ENCODE data around the gene AGXT. TPM values are rescaled to one million over a fixed set of nuclear protein-coding genes. Genes with fewer than 3 reads are reported as not detected.
A peak's percentile ranks its signal among the peaks of the same experiment; 100 is the strongest.

Gene AGXT
- total RNA-seq, 2 donors from 2014 or later, result not detected

- H3K9me3 Mint-ChIP-seq, result no peaks in the 10 kb centered on the region
- H3K27ac Mint-ChIP-seq, result no peak overlapping the region
- ATAC-seq (replicated peaks), result no peak
- no peaks in the 10 kb centered on the region for H3K4me1 Mint-ChIP-seq
- H3K36me3 Mint-ChIP-seq (ENCODE audit: low read depth), result no peaks in the 10 kb centered on the region
- H3K4me3 Mint-ChIP-seq, result no peak overlapping the region
- H3K27me3 Mint-ChIP-seq, result peaks cover 15% of the 10 kb centered on the region
Observed at GRCh38 chr2:240916571-240917008, 48.0 kb downstream of the AGXT start.

GRCh38 chr2:240917009-240917683, 48.5 kb downstream of the AGXT start:
- Mint-ChIP-seq H3K9me3 (no peaks in the 10 kb centered on the region), H3K36me3 (ENCODE audit: low read depth) (no peaks in the 10 kb centered on the region), H3K4me1 (no peaks in the 10 kb centered on the region), H3K27me3 (peaks cover 9% of the 10 kb centered on the region), H3K27ac (no peak overlapping the region), H3K4me3 (no peak overlapping the region)
- ATAC-seq (replicated peaks), result no peak

- H3K36me3 Mint-ChIP-seq (ENCODE audit: low read depth), result no peaks in the 10 kb centered on the region
- no peaks in the 10 kb centered on the region for H3K4me1 Mint-ChIP-seq
- ATAC-seq (replicated peaks), result no peak
- H3K9me3 Mint-ChIP-seq, result no peaks in the 10 kb centered on the region
- no peak overlapping the region for H3K4me3 Mint-ChIP-seq
- H3K27me3 Mint-ChIP-seq, result peaks cover 6% of the 10 kb centered on the region
- H3K27ac Mint-ChIP-seq, result no peak overlapping the region
Observed at GRCh38 chr2:240917684-240918257, 49.1 kb downstream of the AGXT start.

- H3K27ac Mint-ChIP-seq, result no peak overlapping the region
- peaks cover 6% of the 10 kb centered on the region for H3K27me3 Mint-ChIP-seq
- H3K36me3 Mint-ChIP-seq (ENCODE audit: low read depth), result no peaks in the 10 kb centered on the region
- no peaks in the 10 kb centered on the region for H3K9me3 Mint-ChIP-seq
- ATAC-seq (replicated peaks), result no peak
- no peak overlapping the region for H3K4me3 Mint-ChIP-seq
- no peaks in the 10 kb centered on the region for H3K4me1 Mint-ChIP-seq
Observed at GRCh38 chr2:240918258-240919091, 49.9 kb downstream of the AGXT start.

- no peaks in the 10 kb centered on the region for H3K36me3 Mint-ChIP-seq (ENCODE audit: low read depth)
- no peaks in the 10 kb centered on the region for H3K4me1 Mint-ChIP-seq
- H3K27me3 Mint-ChIP-seq, result peaks cover 6% of the 10 kb centered on the region
- H3K4me3 Mint-ChIP-seq, result no peak overlapping the region
- H3K9me3 Mint-ChIP-seq, result no peaks in the 10 kb centered on the region
- ATAC-seq (replicated peaks), result no peak
- H3K27ac Mint-ChIP-seq, result no peak overlapping the region
Observed at GRCh38 chr2:240919161-240919781, 50.6 kb downstream of the AGXT start.

- ATAC-seq (replicated peaks), result peak; percentile 25
- H3K27me3 Mint-ChIP-seq, result peaks cover 6% of the 10 kb centered on the region
- H3K27ac Mint-ChIP-seq, result no peak overlapping the region
Observed at GRCh38 chr2:240919786-240920782, 51.5 kb downstream of the AGXT start.

GRCh38 chr2:240920783-240921231, 52.2 kb downstream of the AGXT start:
- H3K27ac Mint-ChIP-seq, result no peak overlapping the region

More at GRCh38 chr2:240919786-240920782, 51.5 kb downstream of the AGXT start:
- Mint-ChIP-seq H3K9me3 (no peaks in the 10 kb centered on the region), H3K4me1 (no peaks in the 10 kb centered on the region), H3K36me3 (ENCODE audit: low read depth) (no peaks in the 10 kb centered on the region), H3K4me3 (no peak overlapping the region)

GRCh38 chr2:240921311-240921994, 52.8 kb downstream of the AGXT start:
- Mint-ChIP-seq H3K4me1 (no peaks in the 10 kb centered on the region), H3K27me3 (peaks cover 4% of the 10 kb centered on the region), H3K4me3 (no peak overlapping the region), H3K36me3 (ENCODE audit: low read depth) (no peaks in the 10 kb centered on the region), H3K27ac (no peak overlapping the region), H3K9me3 (no peaks in the 10 kb centered on the region)
- ATAC-seq (replicated peaks), result peak; percentile 27

More at GRCh38 chr2:240920783-240921231, 52.2 kb downstream of the AGXT start:
- Mint-ChIP-seq H3K27me3 (peaks cover 4% of the 10 kb centered on the region), H3K4me1 (no peaks in the 10 kb centered on the region), H3K36me3 (ENCODE audit: low read depth) (no peaks in the 10 kb centered on the region), H3K9me3 (no peaks in the 10 kb centered on the region), H3K4me3 (no peak overlapping the region)
- no peak for ATAC-seq (replicated peaks)

- Mint-ChIP-seq H3K9me3 (no peaks in the 10 kb centered on the region), H3K36me3 (ENCODE audit: low read depth) (no peaks in the 10 kb centered on the region), H3K27ac (no peak overlapping the region), H3K27me3 (peaks cover 2% of the 10 kb centered on the region), H3K4me1 (no peaks in the 10 kb centered on the region), H3K4me3 (no peak overlapping the region)
- ATAC-seq (replicated peaks), result no peak
Observed at GRCh38 chr2:240921995-240922244, 53.3 kb downstream of the AGXT start.

- H3K4me3 Mint-ChIP-seq, result no peak overlapping the region
- no peak overlapping the region for H3K27ac Mint-ChIP-seq
- H3K9me3 Mint-ChIP-seq, result no peaks in the 10 kb centered on the region
- H3K27me3 Mint-ChIP-seq, result no peaks in the 10 kb centered on the region
- H3K4me1 Mint-ChIP-seq, result no peaks in the 10 kb centered on the region
- no peaks in the 10 kb centered on the region for H3K36me3 Mint-ChIP-seq (ENCODE audit: low read depth)
- ATAC-seq (replicated peaks), result no peak
Observed at GRCh38 chr2:240922245-240922981, 53.8 kb downstream of the AGXT start.

- Mint-ChIP-seq H3K27me3 (no peaks in the 10 kb centered on the region), H3K36me3 (ENCODE audit: low read depth) (no peaks in the 10 kb centered on the region), H3K9me3 (no peaks in the 10 kb centered on the region), H3K4me1 (no peaks in the 10 kb centered on the region), H3K4me3 (no peak overlapping the region), H3K27ac (no peak overlapping the region)
- no peak for ATAC-seq (replicated peaks)
Observed at GRCh38 chr2:240922982-240923537, 54.4 kb downstream of the AGXT start.

GRCh38 chr2:240925191-240925567, 56.6 kb downstream of the AGXT start:
- Mint-ChIP-seq H3K4me3 (no peak overlapping the region), H3K4me1 (no peaks in the 10 kb centered on the region), H3K27ac (no peak overlapping the region), H3K36me3 (ENCODE audit: low read depth) (no peaks in the 10 kb centered on the region), H3K9me3 (no peaks in the 10 kb centered on the region), H3K27me3 (no peaks in the 10 kb centered on the region)
- peak; percentile 30 for ATAC-seq (replicated peaks)

Data from activated T-helper 17 cell treated with anti-CD3 and anti-CD28 coated beads, Interleukin-2, amount 50 U/mL, for 72 hours (primary cell).